Sciatic nerve (tissue), 2 donors: ENCODE data around the gene MCOLN2. TPM values are rescaled to one million over a fixed set of nuclear protein-coding genes. Genes with fewer than 3 reads are reported as not detected.

ENCODE experiments used
- ATAC-seq: fragments of 200-7000 bp; cut with Tn5 transposase; one replicate; pipeline ENCODE4 v1.9.1; 2020; ENCODE audit warnings: mild to moderate bottlenecking, moderate library complexity
- DNase-seq: peaks from one replicate; pipeline ENCODE4 v3.0.0-alpha.2; 2020; ENCODE audit warnings: low spot score
- intact Hi-C: fragments of 100-400 bp; cut with DNase I; formaldehyde crosslinking; loops from one replicate; pipeline ENCODE4 v1.14.2; 2022
- total RNA-seq: library from RNA; stranded (reverse); fragmentation: NEBNext Ultra II Directional; extraction: Animal tissue kit (Norgen Biotek cat#: 25700); gene quantifications from one replicate; pipeline ENCODE4 v1.2.1, GENCODE V29; 2021
- donor health status: DM: no; HTN: no; CAD: no.
- donor health status: DM: no; HTN: no; CAD: no.

The MCOLN2 gene
- total RNA-seq, 1 donor from 2014 or later: 6.5 TPM

DNA sequence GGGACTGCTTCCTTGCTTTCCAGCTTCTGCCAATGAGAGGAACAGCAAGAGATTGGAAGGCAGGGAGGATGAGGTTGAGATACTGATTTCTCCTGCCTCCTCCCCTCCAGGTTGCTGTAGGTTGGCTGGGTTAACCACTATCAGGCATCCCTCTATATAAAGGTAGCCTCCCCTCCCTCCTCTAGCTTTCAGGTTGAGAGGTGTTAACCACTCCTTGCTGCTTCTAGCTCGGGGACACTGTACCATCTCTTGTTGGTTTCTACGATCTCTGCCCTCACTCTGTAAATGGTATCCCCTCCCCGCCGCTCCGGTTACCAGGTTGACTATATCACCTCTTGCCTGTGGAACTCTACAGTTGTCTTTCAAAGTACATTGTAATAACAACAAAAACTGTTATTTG, 120.6 kb downstream of the MCOLN2 start:
- ATAC-seq: no peak
- no peak for DNase-seq
- intact Hi-C loops: loop anchor here (5.0 kb wide), 1 partner anchor 136 kb away; no protein-coding TSS in a partner anchor

Other genes with a start within 250 kb of the MCOLN2 start
- gene LPAR3, start 103.9 kb downstream of the MCOLN2 start, total RNA-seq: 0.36 TPM
- gene MCOLN3, start 51.4 kb upstream of the MCOLN2 start, total RNA-seq: 11.2 TPM
- gene SYDE2, start 203.9 kb upstream of the MCOLN2 start, total RNA-seq: 18.3 TPM